Astrocyte (in vitro differentiated cells and primary cell): ENCODE data around the gene MTHFSD. TPM values are rescaled to one million over a fixed set of nuclear protein-coding genes. Genes with fewer than 3 reads are reported as not detected.
A peak's percentile ranks its signal among the peaks of the same experiment; 100 is the strongest.
"Not testable (repeated sequence)": the region's sequence is repeated elsewhere in the genome, so short reads cannot be mapped to it uniquely, and the experiment has no call there.

Experiments
- DNase-seq: peaks from one replicate; pipeline ENCODE4 v3.0.0-alpha.2; 2010; ENCODE audit warnings: low read depth
- FAIRE-seq: peaks from 2 replicates; lab custom pipeline; 2011; peaks lifted over from hg19 to GRCh38; lab: Jason Lieb, UNC
- H2AFZ ChIP-seq: 2 replicates; pipeline ENCODE4 v1.6.0; 2012; ENCODE audit warnings: low read depth, low read length, inconsistent platforms
- H3K27ac ChIP-seq: 2 replicates; pipeline ENCODE4 v1.5.1; 2011; ENCODE audit warnings: low read depth, low read length, inconsistent platforms
- H3K27me3 ChIP-seq: 2 replicates; pipeline ENCODE4 v1.6.0; 2011; ENCODE audit warnings: low read length, inconsistent platforms; ENCODE audit not compliant: insufficient read depth
- H3K36me3 ChIP-seq: 2 replicates; pipeline ENCODE4 v1.5.1; 2011; ENCODE audit warnings: low read length, inconsistent platforms; ENCODE audit not compliant: insufficient read depth
- H3K4me1 ChIP-seq: 2 replicates; pipeline ENCODE4 v1.5.1; 2011; ENCODE audit warnings: low read length, inconsistent platforms; ENCODE audit not compliant: insufficient read depth
- H3K4me2 ChIP-seq: 2 replicates; pipeline ENCODE4 v1.6.0; 2012; ENCODE audit warnings: low read length, inconsistent platforms
- H3K4me3 ChIP-seq: 2 replicates; pipeline ENCODE4 v1.5.1; 2011; ENCODE audit warnings: low read depth, mild to moderate bottlenecking, low read length, inconsistent platforms; ENCODE audit not compliant: insufficient read depth
- H3K79me2 ChIP-seq: 2 replicates; pipeline ENCODE4 v1.6.0; 2012; ENCODE audit warnings: mild to moderate bottlenecking, low read length, inconsistent platforms; ENCODE audit not compliant: insufficient read depth
- H3K9ac ChIP-seq: 2 replicates; pipeline ENCODE4 v1.6.0; 2012; ENCODE audit warnings: mild to moderate bottlenecking, low read length, inconsistent platforms
- H3K9me3 ChIP-seq: 2 replicates; pipeline ENCODE4 v1.5.1; 2012; ENCODE audit warnings: low read depth, mild to moderate bottlenecking, low read length, inconsistent platforms; ENCODE audit not compliant: insufficient read depth
- H4K20me1 ChIP-seq: 2 replicates; pipeline ENCODE4 v1.6.0; 2012; ENCODE audit warnings: low read length, inconsistent platforms; ENCODE audit not compliant: insufficient read depth
- H3K27ac Mint-ChIP-seq: one replicate; pipeline ENCODE4 v1.8.0; 2021; ENCODE audit warnings: mild to moderate bottlenecking, mixed read lengths; ENCODE audit not compliant: unreplicated experiment
- H3K27me3 Mint-ChIP-seq: one replicate; pipeline ENCODE4 v1.8.0; 2021; ENCODE audit warnings: low read depth, mixed read lengths; ENCODE audit not compliant: unreplicated experiment
- H3K36me3 Mint-ChIP-seq: one replicate; pipeline ENCODE4 v1.8.0; 2021; ENCODE audit warnings: low read depth, mixed read lengths; ENCODE audit not compliant: unreplicated experiment
- H3K4me1 Mint-ChIP-seq: one replicate; pipeline ENCODE4 v1.8.0; 2021; ENCODE audit warnings: low read depth, mixed read lengths; ENCODE audit not compliant: unreplicated experiment
- H3K4me3 Mint-ChIP-seq: one replicate; pipeline ENCODE4 v1.8.0; 2021; ENCODE audit warnings: mild to moderate bottlenecking, moderate library complexity, mixed read lengths; ENCODE audit not compliant: unreplicated experiment
- H3K9me3 Mint-ChIP-seq: one replicate; pipeline ENCODE4 v1.8.0; 2021; ENCODE audit warnings: mild to moderate bottlenecking, mixed read lengths; ENCODE audit not compliant: unreplicated experiment
- EZH2 ChIP-seq: IDR thresholded peaks from 2 replicates; pipeline ENCODE4 v1.6.1; 2012; ENCODE audit warnings: mild to moderate bottlenecking, low read length, inconsistent platforms; ENCODE audit not compliant: insufficient read depth
- total RNA-seq: library from RNA; stranded (reverse); gene quantifications from 2 replicates; pipeline ENCODE4 v1.2.1, GENCODE V29; 2021
- TF ChIP-seq, protein P1 (sequence below): IDR thresholded peaks from 2 replicates; pipeline ENCODE4 v1.5.1; 2011; ENCODE audit warnings: low read depth, mild to moderate bottlenecking, inconsistent platforms, low read length, moderate library complexity; ENCODE audit not compliant: insufficient read depth

The MTHFSD gene
- total RNA-seq, 1 donor from 2014 or later: 15.6 TPM

- DNase-seq (no peak), FAIRE-seq (no peak)
- Histone ChIP-seq H3K27me3 (no peaks in the 10 kb centered on the region), H2AFZ (no peak overlapping the region), H3K4me2 (peak overlapping the region; percentile 28), H3K36me3 (no peaks in the 10 kb centered on the region), H4K20me1 (no peaks in the 10 kb centered on the region), H3K79me2 (no peaks in the 10 kb centered on the region), H3K4me3 (no peak overlapping the region), H3K27ac (peak overlapping the region; percentile 85), H3K4me1 (peaks cover 46% of the 10 kb centered on the region), H3K9ac (peak overlapping the region; percentile 47), H3K9me3 (no peaks in the 10 kb centered on the region)
- Mint-ChIP-seq H3K9me3 (no peaks in the 10 kb centered on the region), H3K27ac (no peak overlapping the region), H3K4me1 (peaks cover 9% of the 10 kb centered on the region), H3K27me3 (peaks cover 19% of the 10 kb centered on the region), H3K36me3 (peaks cover 3% of the 10 kb centered on the region), H3K4me3 (no peak overlapping the region)
- TF ChIP-seq EZH2: no peak
- TF ChIP-seq, protein P1, sequence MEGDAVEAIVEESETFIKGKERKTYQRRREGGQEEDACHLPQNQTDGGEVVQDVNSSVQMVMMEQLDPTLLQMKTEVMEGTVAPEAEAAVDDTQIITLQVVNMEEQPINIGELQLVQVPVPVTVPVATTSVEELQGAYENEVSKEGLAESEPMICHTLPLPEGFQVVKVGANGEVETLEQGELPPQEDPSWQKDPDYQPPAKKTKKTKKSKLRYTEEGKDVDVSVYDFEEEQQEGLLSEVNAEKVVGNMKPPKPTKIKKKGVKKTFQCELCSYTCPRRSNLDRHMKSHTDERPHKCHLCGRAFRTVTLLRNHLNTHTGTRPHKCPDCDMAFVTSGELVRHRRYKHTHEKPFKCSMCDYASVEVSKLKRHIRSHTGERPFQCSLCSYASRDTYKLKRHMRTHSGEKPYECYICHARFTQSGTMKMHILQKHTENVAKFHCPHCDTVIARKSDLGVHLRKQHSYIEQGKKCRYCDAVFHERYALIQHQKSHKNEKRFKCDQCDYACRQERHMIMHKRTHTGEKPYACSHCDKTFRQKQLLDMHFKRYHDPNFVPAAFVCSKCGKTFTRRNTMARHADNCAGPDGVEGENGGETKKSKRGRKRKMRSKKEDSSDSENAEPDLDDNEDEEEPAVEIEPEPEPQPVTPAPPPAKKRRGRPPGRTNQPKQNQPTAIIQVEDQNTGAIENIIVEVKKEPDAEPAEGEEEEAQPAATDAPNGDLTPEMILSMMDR: no peak
Observed at GRCh38 chr16:86591270-86591669, 36.2 kb upstream of the MTHFSD start.

GRCh38 chr16:86590501-86591144 lies 35.6 kb upstream of the MTHFSD start:
- peak overlapping the region; percentile 85 for H3K27ac ChIP-seq
- H3K27me3 ChIP-seq: no peaks in the 10 kb centered on the region
- no peak overlapping the region for H3K4me3 Mint-ChIP-seq
- H3K4me1 ChIP-seq: peaks cover 52% of the 10 kb centered on the region
- H3K9me3 Mint-ChIP-seq: no peaks in the 10 kb centered on the region
- no peak overlapping the region for H3K4me3 ChIP-seq
- peaks cover 9% of the 10 kb centered on the region for H3K4me1 Mint-ChIP-seq
- FAIRE-seq (peak; percentile 80), DNase-seq (peak; percentile 98)
- no peaks in the 10 kb centered on the region for H3K9me3 ChIP-seq
- TF ChIP-seq EZH2: no peak
- TF ChIP-seq, protein P1: no peak
- no peak overlapping the region for H2AFZ ChIP-seq
- peaks cover 15% of the 10 kb centered on the region for H3K27me3 Mint-ChIP-seq
- peak overlapping the region; percentile 28 for H3K4me2 ChIP-seq
- no peaks in the 10 kb centered on the region for H4K20me1 ChIP-seq
- peaks cover 3% of the 10 kb centered on the region for H3K36me3 Mint-ChIP-seq
- H3K9ac ChIP-seq: peak overlapping the region; percentile 47
- no peaks in the 10 kb centered on the region for H3K79me2 ChIP-seq
- no peaks in the 10 kb centered on the region for H3K36me3 ChIP-seq
- H3K27ac Mint-ChIP-seq: no peak overlapping the region

DNA sequence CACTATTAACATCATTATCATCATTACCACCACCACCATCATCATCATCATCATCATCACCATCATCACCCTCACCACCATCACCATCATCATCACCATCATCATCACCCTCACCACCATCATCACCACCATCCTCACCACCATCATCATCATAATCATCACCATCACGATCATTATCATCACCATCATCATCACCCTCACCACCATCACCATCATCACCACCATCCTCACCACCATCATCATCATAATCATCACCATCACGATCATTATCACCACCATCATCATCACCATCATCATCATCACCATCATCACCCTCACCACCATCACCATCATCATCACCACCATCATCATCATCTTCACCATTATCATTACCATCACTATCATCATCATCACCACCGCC lies 32.9 kb upstream of the MTHFSD start:
- H3K27me3 Mint-ChIP-seq, H3K36me3 Mint-ChIP-seq, H2AFZ ChIP-seq, H3K4me1 Mint-ChIP-seq, H3K9me3 ChIP-seq, H3K9ac ChIP-seq, H3K27me3 ChIP-seq, H3K9me3 Mint-ChIP-seq, H3K4me3 ChIP-seq, H3K36me3 ChIP-seq, FAIRE-seq, H3K27ac Mint-ChIP-seq, H3K27ac ChIP-seq, DNase-seq, H4K20me1 ChIP-seq, H3K4me3 Mint-ChIP-seq, H3K4me2 ChIP-seq: not testable (repeated sequence)
- Histone ChIP-seq H3K79me2 (peaks cover 14% of the 10 kb centered on the region), H3K4me1 (peaks cover 54% of the 10 kb centered on the region)
